ENCODE measurements around the gene PPM1N.

The PPM1N gene

GRCh38 chr19:45529420-45529785 lies 31.2 kb downstream of the PPM1N start:
- no peak for DNase-seq (ENCODE audit: low spot score)

GRCh38 chr19:45531349-45531748 lies 33.1 kb downstream of the PPM1N start:
- no peak for DNase-seq (ENCODE audit: low spot score)

DNA sequence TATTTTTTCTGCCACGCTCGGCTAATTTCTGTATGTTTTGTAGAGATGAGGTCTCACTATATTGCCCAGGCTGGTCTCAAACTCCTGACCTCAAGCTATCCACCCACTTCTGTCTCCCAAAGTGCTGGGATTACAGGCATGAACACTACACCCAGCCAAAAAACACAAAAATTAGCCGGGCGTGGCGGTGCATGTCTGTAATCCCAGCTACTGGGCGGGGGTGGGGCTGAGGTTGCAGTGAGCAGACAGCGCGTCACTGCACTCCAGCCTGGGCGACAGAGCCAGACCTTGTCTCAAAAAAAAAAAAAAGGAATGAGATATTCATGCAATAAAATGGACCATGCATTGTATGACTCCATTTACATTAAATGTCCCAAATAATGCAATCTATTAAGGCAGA lies 41.2 kb downstream of the PPM1N start:
- no peak for DNase-seq (ENCODE audit: low spot score)

GRCh38 chr19:45542234-45542668 lies 44.0 kb downstream of the PPM1N start:
- no peak for DNase-seq (ENCODE audit: low spot score)

GRCh38 chr19:45547211-45547770 lies 49.0 kb downstream of the PPM1N start:
- DNase-seq (ENCODE audit: low spot score), result no peak

- no peak for DNase-seq (ENCODE audit: low spot score)
Observed at GRCh38 chr19:45547965-45548609, 49.8 kb downstream of the PPM1N start.
